Measurements from ENCODE around the gene MDM4.
"Not testable (repeated sequence)": the region's sequence is repeated elsewhere in the genome, so short reads cannot be mapped to it uniquely, and the experiment has no call there.

MDM4 gene

GRCh38 chr1:204516180-204516879 is at the start of gene MDM4:
TSS of gene MDM4 (plus strand) at chr1:204516406. CDS start at chr1:204525519, 9,113 bp downstream.
- peak; percentile 94 for DNase-seq (ENCODE audit: low read depth)

GRCh38 chr1:204466416-204467405 is 49.5 kb upstream of the MDM4 start:
- DNase-seq (ENCODE audit: low read depth): no peak

GRCh38 chr1:204468206-204468605 is 48.0 kb upstream of the MDM4 start:
- DNase-seq (ENCODE audit: low read depth): no peak

GRCh38 chr1:204468766-204469302 is 47.4 kb upstream of the MDM4 start:
- no peak for DNase-seq (ENCODE audit: low read depth)

- DNase-seq (ENCODE audit: low read depth): no peak
Measured at GRCh38 chr1:204469304-204469703, 46.9 kb upstream of the MDM4 start.

DNA sequence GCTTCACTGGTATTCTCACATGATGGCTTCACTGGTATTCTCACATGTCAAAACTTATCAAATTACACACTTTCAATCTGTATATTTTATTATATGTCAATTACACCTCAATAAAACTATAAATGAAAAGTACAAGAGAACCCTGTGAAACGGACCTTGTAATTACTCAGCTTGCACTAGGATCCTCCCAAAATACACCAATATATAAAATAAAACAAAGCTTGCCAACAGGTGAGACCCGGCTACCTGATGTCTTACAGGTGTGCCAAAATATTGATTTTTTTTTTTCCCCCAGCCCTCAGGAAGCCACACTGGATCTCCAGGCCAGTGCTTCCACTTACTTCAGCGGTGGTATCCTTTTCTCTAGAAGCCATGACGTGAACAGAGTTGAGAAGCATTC is 44.5 kb upstream of the MDM4 start:
- no peak for DNase-seq (ENCODE audit: low read depth)

DNA sequence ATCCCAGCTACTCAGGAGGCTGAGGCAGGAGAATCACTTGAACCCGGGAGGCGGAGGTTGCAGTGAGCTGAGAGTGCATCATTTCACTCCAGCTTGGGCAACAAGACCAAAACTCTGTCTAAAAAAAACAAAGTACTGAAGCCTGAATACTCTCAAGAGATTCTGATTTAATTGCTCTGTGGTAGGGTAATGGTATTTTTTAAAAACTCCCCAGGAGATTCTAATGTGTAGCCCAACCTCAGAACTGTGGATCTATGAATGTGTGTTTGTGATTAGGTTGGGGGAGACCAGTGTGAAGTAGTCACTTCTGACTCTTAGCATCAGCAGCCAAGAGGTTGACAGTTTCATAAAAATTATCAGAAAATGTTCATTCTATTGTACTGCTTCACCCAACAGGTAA is 43.5 kb upstream of the MDM4 start:
- DNase-seq (ENCODE audit: low read depth): no peak

GRCh38 chr1:204473400-204473965 is 42.7 kb upstream of the MDM4 start:
- DNase-seq (ENCODE audit: low read depth): no peak

GRCh38 chr1:204475656-204476432 is 40.4 kb upstream of the MDM4 start:
- DNase-seq (ENCODE audit: low read depth): no peak

- DNase-seq (ENCODE audit: low read depth): no peak
Measured at GRCh38 chr1:204476563-204476962, 39.6 kb upstream of the MDM4 start.

DNA sequence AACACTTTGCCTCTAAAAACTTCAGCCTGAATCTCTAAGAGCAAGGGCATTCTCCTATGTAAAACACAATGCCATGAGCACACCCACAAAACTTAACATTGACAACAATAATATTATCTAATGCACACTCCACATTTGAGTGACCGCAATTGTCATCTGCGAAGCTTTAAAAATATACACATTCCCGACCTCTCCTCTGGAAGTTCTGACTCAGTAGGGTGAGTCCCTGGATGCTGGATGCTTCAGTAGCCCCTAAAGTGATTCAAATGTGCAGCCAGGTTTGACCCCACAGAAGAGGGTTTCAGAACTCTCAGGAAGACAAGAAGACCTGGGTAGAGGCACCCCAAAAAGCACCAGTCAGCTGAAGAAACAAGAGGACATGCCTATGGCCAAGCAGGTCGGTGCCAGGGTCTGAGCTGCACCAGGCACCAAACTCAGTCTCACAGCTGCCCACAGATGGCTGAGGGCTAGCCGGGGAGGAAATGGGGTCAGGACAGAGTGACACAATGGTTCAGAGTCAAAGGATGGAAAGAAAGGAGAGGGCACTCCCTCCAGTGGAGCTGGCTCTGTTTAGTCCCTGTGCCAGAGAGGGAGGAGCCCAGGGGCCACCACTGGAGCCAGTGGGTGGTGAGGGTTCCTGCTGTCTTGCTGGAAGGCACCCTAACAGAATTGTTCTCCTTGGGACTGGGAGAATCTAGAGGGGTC is 39.0 kb upstream of the MDM4 start:
- no peak for DNase-seq (ENCODE audit: low read depth)

DNA sequence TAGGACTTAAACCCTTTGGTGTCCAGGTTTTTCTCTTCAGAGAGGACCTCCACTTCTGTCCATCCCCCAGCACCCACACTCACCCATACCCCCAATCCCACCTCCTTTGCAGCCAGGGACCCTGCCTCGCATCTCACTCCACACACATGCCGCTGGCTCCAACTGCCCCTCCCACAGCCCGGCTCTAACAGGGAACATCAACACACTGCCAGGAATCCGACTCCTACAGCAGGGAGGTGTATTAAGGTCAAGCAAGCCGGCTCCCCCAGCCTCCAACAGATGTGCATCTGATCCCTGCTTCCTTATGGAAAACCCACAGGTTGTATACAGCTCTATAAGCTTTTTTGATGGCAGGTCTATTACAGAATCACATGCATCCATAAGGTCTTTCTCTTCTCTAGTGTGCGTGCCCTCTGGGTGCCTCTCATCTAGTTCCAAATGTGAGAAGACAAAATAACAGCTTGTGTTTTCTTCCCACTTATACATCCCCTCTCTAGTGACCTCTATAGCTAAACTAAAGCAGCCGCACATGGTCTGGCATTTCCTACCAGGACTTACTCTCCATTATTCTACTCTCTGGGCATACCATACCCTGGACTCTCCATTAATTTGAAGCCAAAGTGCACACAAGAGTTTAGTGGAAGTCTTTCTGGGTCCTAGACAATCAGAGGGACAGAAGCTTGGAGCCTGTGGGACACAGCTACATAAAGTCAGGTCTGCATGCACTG is 37.9 kb upstream of the MDM4 start:
- DNase-seq (ENCODE audit: low read depth): no peak

DNA sequence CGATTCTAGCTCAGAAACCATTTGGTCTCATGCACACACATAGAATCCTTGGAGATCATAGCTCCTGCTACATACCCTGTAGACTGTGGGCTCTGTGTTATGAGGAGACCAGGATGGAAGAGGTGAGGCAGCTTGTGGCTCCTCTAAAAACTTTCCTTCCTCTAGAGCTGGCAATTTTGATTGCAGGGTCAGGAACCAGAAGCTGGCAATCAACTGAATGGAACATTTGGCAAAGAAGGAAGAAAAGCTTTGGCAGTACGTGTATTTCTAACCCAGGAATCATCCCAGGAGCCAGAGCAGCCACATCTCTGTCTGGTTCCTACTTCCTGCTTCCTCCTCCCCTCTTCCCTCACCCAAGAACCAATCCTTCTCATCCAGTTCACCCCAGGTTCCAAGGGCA is 37.3 kb upstream of the MDM4 start:
- DNase-seq (ENCODE audit: low read depth): no peak

DNA sequence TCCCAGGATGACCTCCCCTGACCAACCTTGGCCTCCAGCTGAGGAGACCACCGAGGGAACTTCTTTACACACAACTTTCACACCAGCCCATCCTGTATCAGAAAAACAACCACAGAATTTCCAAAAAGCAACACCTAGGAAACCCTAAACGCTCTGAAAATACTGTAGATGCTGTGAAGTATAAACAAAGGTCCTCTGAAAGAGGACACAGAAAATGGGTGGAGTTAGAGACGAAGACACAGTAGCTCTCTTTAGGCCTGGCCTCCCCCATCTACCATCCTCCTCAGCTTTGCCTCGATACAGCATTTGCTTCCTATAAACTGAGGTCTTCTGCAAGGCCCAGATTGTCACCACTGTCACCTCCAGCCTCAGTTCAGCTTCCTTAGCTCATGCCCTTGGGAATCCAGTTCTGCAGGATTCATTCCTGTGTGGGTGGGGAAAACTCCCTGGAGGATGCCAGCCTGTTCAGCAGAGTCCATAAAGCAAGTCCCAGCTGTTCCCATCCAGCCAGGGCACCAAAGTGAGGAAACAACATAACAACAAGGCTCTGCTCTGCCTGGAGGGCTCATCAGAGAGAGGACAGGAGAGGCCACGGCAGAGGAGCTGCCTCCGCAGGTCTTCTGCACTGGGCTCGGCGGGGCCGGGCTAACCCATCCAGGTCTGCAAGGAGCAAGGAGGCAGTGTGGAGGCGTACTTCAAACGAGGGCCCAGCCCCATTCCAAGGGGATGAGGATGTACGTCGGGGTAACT is 36.6 kb upstream of the MDM4 start:
- no peak for DNase-seq (ENCODE audit: low read depth)

GRCh38 chr1:204480515-204480914 is 35.7 kb upstream of the MDM4 start:
- DNase-seq (ENCODE audit: low read depth): no peak

DNA sequence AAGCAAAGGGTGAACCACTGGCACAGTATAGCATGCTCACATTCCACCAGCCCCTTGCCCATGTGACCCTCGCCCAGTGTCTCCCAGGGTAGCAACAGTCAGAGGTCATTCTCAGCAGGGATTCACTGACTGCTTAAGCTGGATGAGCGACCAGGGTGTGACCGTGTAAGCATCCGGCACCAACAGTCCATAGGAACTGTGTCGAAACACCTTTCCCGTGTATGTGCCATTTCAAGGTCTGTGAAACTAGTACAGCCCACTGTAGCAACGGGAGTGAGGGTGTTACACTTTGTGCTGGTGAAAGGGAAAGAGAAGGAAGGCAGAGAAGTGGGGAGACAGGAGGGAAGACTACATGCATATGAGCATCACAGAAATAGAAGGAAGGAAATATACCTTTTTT is 32.4 kb upstream of the MDM4 start:
- no peak for DNase-seq (ENCODE audit: low read depth)

GRCh38 chr1:204486513-204487255 is 29.5 kb upstream of the MDM4 start:
- DNase-seq (ENCODE audit: low read depth): not testable (repeated sequence)

DNA sequence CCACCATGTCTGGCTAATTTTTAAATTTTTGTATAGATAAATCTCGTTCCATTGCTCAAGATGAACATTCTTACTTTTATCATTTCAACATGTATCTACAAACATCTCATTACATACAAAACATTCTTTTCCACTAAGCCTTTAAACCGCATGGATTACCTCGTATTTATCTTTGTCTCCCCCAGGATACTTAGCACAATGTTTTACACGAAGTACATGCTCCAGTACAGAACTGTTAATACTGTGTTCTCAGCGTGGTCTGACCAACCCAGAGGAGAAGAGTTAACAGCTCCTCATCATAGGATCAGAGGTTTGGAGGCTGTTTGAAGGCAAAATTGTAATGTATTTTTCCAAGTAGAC is 29.0 kb upstream of the MDM4 start:
- DNase-seq (ENCODE audit: low read depth): no peak

- DNase-seq (ENCODE audit: low read depth): no peak
Measured at GRCh38 chr1:204491655-204492054, 24.6 kb upstream of the MDM4 start.
